ENCODE data around the gene TANC1. TPM values are rescaled to one million over a fixed set of nuclear protein-coding genes. Genes with fewer than 3 reads are reported as not detected.

Gene TANC1
- total and polyA plus RNA-seq, 2 donors (not counting 3 experiments of a cell fraction or from before 2014, with no cell fraction given) = 58.9 to 99.4 TPM

- Histone ChIP-seq H3K4me3 (replicated peaks in 1 of 3; ENCODE audit: insufficient read depth in 1 of 3, low read depth in 1 of 3, low read length in 3 of 3) (no peak overlapping the region), H3K36me3 (ENCODE audit: control insufficient read depth in 2 of 2, extremely low read depth in 1 of 2, insufficient read depth in 2 of 2, low read length in 2 of 2) (no peaks in the 10 kb centered on the region), H3K4me1 (ENCODE audit: control insufficient read depth, extremely low read depth, insufficient read depth, low read length) (peaks cover 46% of the 10 kb centered on the region), H4K20me1 (replicated peaks; ENCODE audit: control insufficient read depth, extremely low read depth, insufficient read depth, low read length) (no peaks in the 10 kb centered on the region), H3K27me3 (ENCODE audit: control insufficient read depth in 2 of 2, insufficient read depth in 2 of 2, low read length in 2 of 2) (no peaks in the 10 kb centered on the region), H3K9me1 (replicated peaks; ENCODE audit: control insufficient read depth, extremely low read depth, insufficient read depth, low read length) (no peaks in the 10 kb centered on the region), H3K27ac (ENCODE audit: insufficient read depth, low read depth, low read length) (no peak overlapping the region), H3K4me2 (ENCODE audit: insufficient read depth, low read length) (no peak overlapping the region), H3K9ac (replicated peaks; ENCODE audit: extremely low read depth, insufficient read depth, low read length) (no peak overlapping the region), H2AFZ (ENCODE audit: low read depth, low read length) (no peak overlapping the region), H3K79me2 (ENCODE audit: control insufficient read depth, insufficient read depth, low read length) (peaks cover 60% of the 10 kb centered on the region), H3K9me3 (replicated peaks; ENCODE audit: control insufficient read depth, insufficient read depth, low read length) (no peaks in the 10 kb centered on the region)
- ChIA-PET POLR2A (no interaction called here), CTCF (interaction anchor here (2.1 kb wide), 1 partner anchor 11 kb away, joined by 9 read pairs; no protein-coding TSS in a partner anchor)
- DNase-seq (ENCODE audit: low read depth, low spot score) (no peak), FAIRE-seq (no peak)
- dilution Hi-C loops (cut with MboI; ENCODE audit: extremely low pct_ligation_motif_present, low sequenced_read_pairs) = no loop called here
- BruUV-seq (replicated peaks) = no TSS peak
- TF ChIP-seq, protein P1, sequence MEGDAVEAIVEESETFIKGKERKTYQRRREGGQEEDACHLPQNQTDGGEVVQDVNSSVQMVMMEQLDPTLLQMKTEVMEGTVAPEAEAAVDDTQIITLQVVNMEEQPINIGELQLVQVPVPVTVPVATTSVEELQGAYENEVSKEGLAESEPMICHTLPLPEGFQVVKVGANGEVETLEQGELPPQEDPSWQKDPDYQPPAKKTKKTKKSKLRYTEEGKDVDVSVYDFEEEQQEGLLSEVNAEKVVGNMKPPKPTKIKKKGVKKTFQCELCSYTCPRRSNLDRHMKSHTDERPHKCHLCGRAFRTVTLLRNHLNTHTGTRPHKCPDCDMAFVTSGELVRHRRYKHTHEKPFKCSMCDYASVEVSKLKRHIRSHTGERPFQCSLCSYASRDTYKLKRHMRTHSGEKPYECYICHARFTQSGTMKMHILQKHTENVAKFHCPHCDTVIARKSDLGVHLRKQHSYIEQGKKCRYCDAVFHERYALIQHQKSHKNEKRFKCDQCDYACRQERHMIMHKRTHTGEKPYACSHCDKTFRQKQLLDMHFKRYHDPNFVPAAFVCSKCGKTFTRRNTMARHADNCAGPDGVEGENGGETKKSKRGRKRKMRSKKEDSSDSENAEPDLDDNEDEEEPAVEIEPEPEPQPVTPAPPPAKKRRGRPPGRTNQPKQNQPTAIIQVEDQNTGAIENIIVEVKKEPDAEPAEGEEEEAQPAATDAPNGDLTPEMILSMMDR (IDR thresholded peaks at IDR 0.05; ENCODE audit: extremely low read depth in 1 of 2, insufficient read depth in 1 of 2, low read depth in 1 of 2, low read length in 2 of 2) = no peak
- no peak for TF ChIP-seq MYC (IDR thresholded peaks at IDR 0.05; ENCODE audit: low read depth, low read length)
- no peak for TF ChIP-seq FOS (IDR thresholded peaks at IDR 0.05; ENCODE audit: borderline replicate concordance, insufficient read depth, low read length)
- TF ChIP-seq JUN (IDR thresholded peaks at IDR 0.05; ENCODE audit: borderline replicate concordance, insufficient read depth, insufficient read length, low read depth) = no peak
- TF ChIP-seq EZH2 (IDR thresholded peaks at IDR 0.05; ENCODE audit: borderline replicate concordance, low read depth, low read length, severe bottlenecking) = no peak
- no peak for TF ChIP-seq POLR2A (IDR thresholded peaks at IDR 0.05; ENCODE audit: low read depth, low read length)
- no peak for TF ChIP-seq POLR2AphosphoS5 (IDR thresholded peaks at IDR 0.05; ENCODE audit: insufficient read depth, low read depth, low read length)
- TF ChIP-seq, protein P2, sequence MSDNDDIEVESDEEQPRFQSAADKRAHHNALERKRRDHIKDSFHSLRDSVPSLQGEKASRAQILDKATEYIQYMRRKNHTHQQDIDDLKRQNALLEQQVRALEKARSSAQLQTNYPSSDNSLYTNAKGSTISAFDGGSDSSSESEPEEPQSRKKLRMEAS (IDR thresholded peaks at IDR 0.05; ENCODE audit: insufficient read depth, insufficient read length) = no peak
- no peak for TF ChIP-seq GATA2 (IDR thresholded peaks at IDR 0.05; ENCODE audit: insufficient read depth, insufficient read length, low read depth, low read length)
- intact Hi-C loops (cut with micrococcal nuclease) = no loop called here
Measured at GRCh38 chr2:159082119-159082518, 113.7 kb downstream of the TANC1 start.
